Suprapubic skin (tissue), 4 donors: ENCODE data around the gene CACNG5.

Experiments
- CTCF ChIP-seq, 2 donors: fragments of 200-600 bp in 1 of 2; fragments of 450-650 bp in 1 of 2; sonication (generic) in 1 of 2; IDR thresholded peaks; one replicate each; pipeline ENCODE4 v1.5.1; 2016 to 2019; ENCODE audit warnings: antibody characterized with exemption in 2 of 2, mild to moderate bottlenecking in 1 of 2, moderate library complexity in 1 of 2
- EP300 ChIP-seq: sonication (generic); formaldehyde crosslinking; IDR thresholded peaks from one replicate; pipeline ENCODE4 v1.6.1; 2017; ENCODE audit warnings: antibody characterized with exemption
- POLR2A ChIP-seq, 2 donors: fragments of 450-650 bp; IDR thresholded peaks; one replicate each; pipeline ENCODE4 v1.6.1; 2017; ENCODE audit warnings: antibody characterized with exemption in 2 of 2, mild to moderate bottlenecking in 2 of 2, moderate library complexity in 2 of 2
- POLR2AphosphoS5 ChIP-seq, 3 donors: sonication (generic); formaldehyde crosslinking; IDR thresholded peaks; one replicate each; pipeline ENCODE4 v1.6.1; 2017; ENCODE audit warnings: antibody characterized with exemption in 3 of 3

- TF ChIP-seq CTCF (IDR thresholded peaks at IDR 0.05) (no peak), EP300 (no peak), POLR2AphosphoS5 (IDR thresholded peaks at IDR 0.05) (no peak), POLR2A (IDR thresholded peaks at IDR 0.05) (no peak)
Observed at GRCh38 chr17:66849032-66849655, 14.2 kb downstream of the CACNG5 start.
